ENCODE results near the gene GDF3. TPM values are rescaled to one million over a fixed set of nuclear protein-coding genes. Genes with fewer than 3 reads are reported as not detected.

GDF3 gene
- polyA plus RNA-seq, 1 experiment, result not detected

- Histone ChIP-seq H3K27me3 (ENCODE audit: control insufficient read depth, insufficient read depth, low read length) (no peaks in the 10 kb centered on the region), H3K27ac (ENCODE audit: low read depth, low read length) (no peak overlapping the region), H3K9me3 (ENCODE audit: control insufficient read depth, insufficient read depth, low read length) (peaks cover 7% of the 10 kb centered on the region), H3K4me3 (ENCODE audit: low read depth, low read length) (no peak overlapping the region)
- ChIA-PET POLR2A (no interaction called here), CTCF (interaction anchor here (0.5 kb wide), 1 partner anchor 262 kb away, joined by 5 read pairs; no protein-coding TSS in a partner anchor)
- DNase-seq (ENCODE audit: low read depth, low spot score), result no peak
- TF ChIP-seq CTCF (IDR thresholded peaks at IDR 0.05; ENCODE audit: low read depth, low read length), result no peak
Observed at GRCh38 chr12:7723926-7724325, 28.4 kb upstream of the GDF3 start.

DNA sequence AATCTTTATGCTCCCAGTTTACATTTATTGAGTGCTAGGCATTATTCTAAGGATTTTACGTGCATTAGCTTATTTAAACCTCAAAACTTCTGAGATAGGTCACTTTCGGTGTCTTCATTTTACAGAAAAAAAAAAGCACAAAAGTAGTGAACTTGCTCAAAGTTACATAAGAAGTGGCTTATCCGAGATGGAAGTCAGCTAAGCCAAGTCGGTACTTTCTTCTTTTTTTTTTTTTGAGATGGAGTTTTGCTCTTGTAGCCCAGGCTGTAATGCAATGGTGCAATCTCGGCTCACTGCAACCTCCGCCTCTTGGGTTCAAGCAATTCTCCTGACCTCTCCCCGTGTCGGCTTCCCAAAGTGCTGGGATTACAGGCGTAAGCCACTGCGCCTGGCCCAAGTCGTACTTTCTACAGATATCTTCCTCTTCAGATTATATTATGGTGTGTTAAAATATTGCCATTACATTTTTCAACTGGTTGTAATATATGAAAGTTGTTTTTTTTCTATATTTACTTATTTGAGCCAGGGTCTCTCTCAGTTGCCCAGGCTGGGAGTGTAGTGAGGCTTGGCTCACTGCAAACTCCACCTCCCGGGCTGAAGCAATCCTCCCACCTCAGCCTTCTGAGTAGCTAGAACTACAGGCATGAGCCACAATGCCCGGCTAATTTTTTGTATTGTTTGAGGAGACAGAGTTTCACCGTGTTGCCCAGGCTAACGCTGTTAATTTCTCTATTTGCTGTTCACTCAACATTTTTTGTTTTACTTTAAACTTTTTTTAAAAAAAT, 24.6 kb upstream of the GDF3 start:
- ChIA-PET POLR2A (no interaction called here), CTCF (interaction anchor here (0.6 to 1.1 kb wide), 2 partner anchors 51 to 87 kb away, joined by 4 to 6 read pairs; no protein-coding TSS in a partner anchor)
- no peak for TF ChIP-seq CTCF (IDR thresholded peaks at IDR 0.05; ENCODE audit: low read depth, low read length)
- no peaks in the 10 kb centered on the region for H3K27me3 ChIP-seq (ENCODE audit: control insufficient read depth, insufficient read depth, low read length)
- H3K4me3 ChIP-seq (ENCODE audit: low read depth, low read length), result no peak overlapping the region
- no peak for DNase-seq (ENCODE audit: low read depth, low spot score)
- no peak overlapping the region for H3K27ac ChIP-seq (ENCODE audit: low read depth, low read length)
- H3K9me3 ChIP-seq (ENCODE audit: control insufficient read depth, insufficient read depth, low read length), result peaks cover 10% of the 10 kb centered on the region; the same call in 1 of the 2 replicates

GRCh38 chr12:7716381-7716780, 20.8 kb upstream of the GDF3 start:
- Histone ChIP-seq H3K4me3 (ENCODE audit: low read depth, low read length) (no peak overlapping the region), H3K9me3 (ENCODE audit: control insufficient read depth, insufficient read depth, low read length) (peaks cover 27% of the 10 kb centered on the region), H3K27ac (ENCODE audit: low read depth, low read length) (no peak overlapping the region), H3K27me3 (ENCODE audit: control insufficient read depth, insufficient read depth, low read length) (no peaks in the 10 kb centered on the region)
- no peak for DNase-seq (ENCODE audit: low read depth, low spot score)
- ChIA-PET CTCF (no interaction called here), POLR2A (no interaction called here)
- TF ChIP-seq CTCF (IDR thresholded peaks at IDR 0.05; ENCODE audit: low read depth, low read length), result no peak

DNA sequence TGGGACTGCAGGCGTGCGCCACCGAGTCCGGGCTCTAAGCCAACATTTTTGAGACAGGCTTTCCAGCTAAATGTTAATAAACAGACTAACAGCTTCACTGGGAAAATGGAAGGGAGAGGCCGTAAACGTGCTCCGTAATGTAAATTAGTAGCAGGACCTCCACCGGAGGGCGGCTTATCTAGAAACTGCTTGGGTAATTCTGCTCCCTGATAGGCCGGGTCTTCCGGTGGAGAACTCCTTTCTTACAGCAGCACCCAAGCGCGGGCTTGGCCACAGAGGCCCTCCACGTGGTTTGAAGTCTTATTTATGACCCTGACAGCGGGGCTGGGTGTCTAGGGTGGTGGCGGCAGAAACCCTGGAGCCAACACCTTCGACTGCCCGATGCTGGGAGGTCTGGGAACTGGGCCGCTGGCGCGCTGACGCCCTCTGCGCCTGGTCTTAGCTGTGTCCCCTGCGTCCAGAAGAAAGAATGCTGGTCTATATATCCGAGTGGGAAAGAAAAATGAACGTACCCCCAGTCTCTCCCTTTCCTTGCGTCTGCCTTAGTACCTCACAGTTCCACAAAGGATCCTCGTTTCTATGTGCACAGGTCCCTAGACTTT, 17.4 kb upstream of the GDF3 start:
- CTCF ChIA-PET, result no interaction called here
- no peak for TF ChIP-seq CTCF (IDR thresholded peaks at IDR 0.05; ENCODE audit: low read depth, low read length)
- no peak for DNase-seq (ENCODE audit: low read depth, low spot score)
- Histone ChIP-seq H3K4me3 (ENCODE audit: low read depth, low read length) (no peak overlapping the region), H3K27ac (ENCODE audit: low read depth, low read length) (no peak overlapping the region), H3K9me3 (ENCODE audit: control insufficient read depth, insufficient read depth, low read length) (peaks cover 27% of the 10 kb centered on the region), H3K27me3 (ENCODE audit: control insufficient read depth, insufficient read depth, low read length) (no peaks in the 10 kb centered on the region)
- POLR2A ChIA-PET, result no interaction called here

- TF ChIP-seq CTCF (IDR thresholded peaks at IDR 0.05; ENCODE audit: low read depth, low read length), result no peak
- no peak for DNase-seq (ENCODE audit: low read depth, low spot score)
- CTCF ChIA-PET, result no interaction called here
- no peak within 1 kb of the TSS for H3K4me3 ChIP-seq (ENCODE audit: low read depth, low read length)
- H3K27ac ChIP-seq (ENCODE audit: low read depth, low read length), result no peak within 1 kb of the TSS
- H3K27me3 ChIP-seq (ENCODE audit: control insufficient read depth, insufficient read depth, low read length), result no peaks in the 10 kb centered on the region
- POLR2A ChIA-PET, result no interaction called here
- H3K9me3 ChIP-seq (ENCODE audit: control insufficient read depth, insufficient read depth, low read length), result peaks cover 32% of the 10 kb centered on the region
Observed at GRCh38 chr12:7711133-7711532, 15.6 kb upstream of the GDF3 start, which contains the start of gene DPPA3. Gene DPPA3 (plus strand): TSS chr12:7711433. CDS start chr12:7711571, 138 bp downstream.

All from AG04450 (cell line).